Measurements from ENCODE around the gene ARMC5. TPM values are rescaled to one million over a fixed set of nuclear protein-coding genes. Genes with fewer than 3 reads are reported as not detected.

ARMC5 gene
- total and polyA plus RNA-seq, 12 donors = 3.8 to 11.9 (median 6.6) TPM

DNA sequence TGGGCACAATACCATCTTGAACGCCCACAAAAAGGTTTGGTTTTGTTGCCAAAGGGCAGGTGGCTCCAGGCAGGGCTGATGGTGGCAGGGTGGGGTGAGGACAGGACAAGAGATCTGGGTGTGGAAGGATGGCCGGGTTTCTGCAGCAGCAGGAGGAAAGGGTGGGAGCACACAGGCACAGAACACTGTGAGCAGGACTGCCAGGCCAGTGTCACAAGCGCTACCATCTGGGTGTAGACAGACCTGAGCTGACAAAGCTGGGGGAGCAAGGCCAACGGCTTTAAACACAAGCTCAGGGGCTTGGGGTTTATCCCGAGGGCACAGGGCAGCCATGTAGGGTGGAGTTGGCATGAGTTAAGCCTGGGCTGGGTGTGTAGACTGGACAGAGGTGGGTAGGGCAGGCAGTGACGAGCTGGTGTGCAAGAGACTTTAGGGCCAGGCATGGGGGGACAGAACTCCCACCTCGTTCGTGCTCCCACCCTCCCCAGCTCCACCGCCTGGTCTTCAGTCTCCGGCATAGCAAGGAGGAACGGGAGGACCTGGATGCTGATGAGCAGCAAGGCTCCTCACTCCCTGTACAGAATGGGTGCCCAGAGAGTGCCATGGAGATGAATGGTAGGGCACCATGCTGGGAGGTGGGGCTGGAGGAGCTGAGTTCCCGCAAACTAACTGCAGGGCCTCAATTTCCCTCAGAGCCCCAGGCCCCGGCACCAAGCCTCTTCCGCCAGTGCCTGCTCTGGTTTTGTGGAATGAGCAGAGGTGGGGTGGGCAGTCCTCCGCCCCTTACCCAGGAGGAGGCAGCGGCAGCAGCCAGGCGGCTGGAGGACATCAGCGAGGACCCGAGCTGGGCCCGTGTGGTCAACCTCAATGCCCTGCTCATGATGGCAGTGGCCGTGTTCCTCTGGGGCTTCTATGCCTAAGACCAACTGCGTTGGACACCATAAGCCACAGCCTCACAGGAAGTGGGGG, 30.6 kb downstream of the ARMC5 start:
- peaks cover 0 to 58% (median 26%) of the 10 kb centered on the region in 9 donors for H3K36me3 ChIP-seq
- no peak for ATAC-seq

GRCh38 chr16:31491778-31492418, 32.6 kb downstream of the ARMC5 start:
- Histone ChIP-seq H3K4me3 (no peak overlapping the region), H3K27ac (no peak overlapping the region), H3K4me1 (peaks cover 9 to 21% (median 19%) of the 10 kb centered on the region in 9 donors), H3K9me3 (no peaks in the 10 kb centered on the region), H3K27me3 (peaks cover 0 to 18% (median 10%) of the 10 kb centered on the region in 7 donors), H3K36me3 (peaks cover 0 to 78% (median 43%) of the 10 kb centered on the region in 9 donors)
- intact Hi-C loops (cut with DNase I) = loop anchor here in 1 of 10 donors (10.0 kb wide), 1 partner anchor 373 kb away; no protein-coding TSS in a partner anchor
- no peak for DNase-seq
- no peak for TF ChIP-seq CTCF (IDR thresholded peaks at IDR 0.05)
- WGBS, 2 donors = 94 to 95% methylated on average over 8 of the region's 8 CpGs
- no peak for ATAC-seq

More for the DNA sequence above, 30.6 kb downstream of the ARMC5 start:
- no peak overlapping the region for H3K4me3 ChIP-seq
- H3K27me3 ChIP-seq = peaks cover 0 to 30% (median 18%) of the 10 kb centered on the region in 7 donors
- TF ChIP-seq CTCF (IDR thresholded peaks at IDR 0.05) = no peak
- H3K27ac ChIP-seq = no peak overlapping the region
- WGBS, 2 donors = 89 to 90% methylated on average over 22 of the region's 22 CpGs
- H3K9me3 ChIP-seq = no peaks in the 10 kb centered on the region
- DNase-seq = no peak
- intact Hi-C loops (cut with DNase I) = loop anchor here in 2 of 10 donors (10.0 kb wide), 2 partner anchors 215 to 375 kb away; no protein-coding TSS in a partner anchor
- peaks cover 9 to 21% (median 19%) of the 10 kb centered on the region in 9 donors for H3K4me1 ChIP-seq

DNA sequence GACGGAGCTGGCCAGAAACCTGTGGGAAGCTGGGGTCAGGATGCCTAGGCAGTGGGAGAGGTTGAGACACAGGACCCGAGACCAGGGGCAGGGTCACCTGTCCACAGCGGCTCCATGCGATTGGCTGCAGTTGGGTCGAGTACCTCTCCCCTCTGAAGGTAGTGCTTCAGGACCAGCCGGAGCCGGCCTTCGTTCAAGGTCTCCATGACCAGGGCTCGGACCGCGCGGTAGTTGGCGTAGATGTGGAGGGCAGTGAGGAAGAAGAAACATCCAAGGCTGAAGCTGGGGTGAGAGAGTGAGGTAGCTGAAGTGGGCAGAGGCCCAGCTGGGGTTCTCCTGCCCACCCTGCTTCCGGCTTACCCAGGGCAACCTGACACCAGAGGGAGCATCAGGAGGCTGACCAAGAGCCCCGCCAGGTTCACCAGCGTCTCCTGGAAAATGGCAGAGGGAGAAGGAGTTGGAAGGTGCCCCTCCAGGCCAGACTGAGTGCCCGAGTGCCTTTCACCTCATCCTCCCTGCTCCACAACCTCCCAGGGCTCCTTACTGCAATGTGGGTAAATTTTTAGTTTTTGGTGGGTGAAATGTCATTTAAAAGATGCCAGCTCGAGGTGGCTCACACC, 34.3 kb downstream of the ARMC5 start:
- no peak for TF ChIP-seq CTCF (IDR thresholded peaks at IDR 0.05)
- intact Hi-C loops (cut with DNase I) = loop anchor here in 1 of 10 donors (10.0 kb wide), 1 partner anchor 371 kb away; no protein-coding TSS in a partner anchor
- ATAC-seq (no peak), DNase-seq (no peak)
- H3K4me1 ChIP-seq = peaks cover under 1 to 4% (median 2%) of the 10 kb centered on the region in 9 donors
- peaks cover 0 to 3% (median 0%) of the 10 kb centered on the region in 7 donors for H3K27me3 ChIP-seq
- 95 to 97% methylated on average over 18 of the region's 18 CpGs for WGBS, 2 donors
- no peak overlapping the region for H3K4me3 ChIP-seq
- H3K27ac ChIP-seq = no peak overlapping the region
- peaks cover 0 to 95% (median 61%) of the 10 kb centered on the region in 9 donors for H3K36me3 ChIP-seq
- no peaks in the 10 kb centered on the region for H3K9me3 ChIP-seq

DNA sequence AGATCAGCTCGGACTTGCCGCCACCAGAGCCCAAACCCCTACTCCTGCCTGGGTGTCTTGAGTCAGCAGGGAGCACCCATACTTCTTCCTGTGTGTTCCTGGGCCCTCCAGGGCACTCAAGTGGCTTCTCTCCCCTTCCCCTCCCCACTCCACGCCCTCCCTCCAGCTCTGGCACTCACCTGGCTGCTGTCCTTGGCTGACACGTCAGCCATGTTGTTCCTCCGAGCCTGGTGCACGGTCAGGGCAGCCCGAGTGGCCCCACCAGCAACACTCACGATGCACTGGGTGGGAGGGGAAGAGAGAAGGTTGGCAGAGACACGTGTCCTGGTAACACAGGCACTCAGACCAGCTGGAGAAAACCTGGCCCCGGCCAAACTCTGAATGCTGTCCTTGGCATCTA, 37.4 kb downstream of the ARMC5 start:
- H3K9me3 ChIP-seq = no peaks in the 10 kb centered on the region
- H3K27me3 ChIP-seq = no peaks in the 10 kb centered on the region
- 65 to 84% methylated on average over 10 of the region's 10 CpGs for WGBS, 2 donors
- intact Hi-C loops (cut with DNase I) = loop anchor here in 1 of 10 donors (10.0 kb wide), 1 partner anchor 368 kb away; no protein-coding TSS in a partner anchor
- ATAC-seq = no peak
- H3K27ac ChIP-seq = no peak overlapping the region
- H3K36me3 ChIP-seq = peaks cover 0 to 91% (median 71%) of the 10 kb centered on the region in 9 donors
- DNase-seq = no peak
- no peak overlapping the region for H3K4me3 ChIP-seq
- H3K4me1 ChIP-seq = no peaks in the 10 kb centered on the region
- TF ChIP-seq CTCF (IDR thresholded peaks at IDR 0.05) = no peak
